Measurements from ENCODE around the gene CELSR1. TPM values are rescaled to one million over a fixed set of nuclear protein-coding genes. Genes with fewer than 3 reads are reported as not detected.
A peak's percentile ranks its signal among the peaks of the same experiment; 100 is the strongest.

The CELSR1 gene
- total and polyA plus RNA-seq, 8 donors, result 24.6 to 59.8 (median 33.3) TPM

GRCh38 chr22:46574993-46575910 lies 37.8 kb upstream of the CELSR1 start:
- TF ChIP-seq CTCF (IDR thresholded peaks at IDR 0.05), result no peak
- no peaks in the 10 kb centered on the region for H3K27me3 ChIP-seq
- H3K4me3 ChIP-seq, result no peak overlapping the region
- H3K36me3 ChIP-seq, result no peaks in the 10 kb centered on the region
- peaks cover 23 to 58% of the 10 kb centered on the region in 2 donors for H3K4me1 ChIP-seq
- peak overlapping the region; percentile 67 to 73 for H3K27ac ChIP-seq
- DNase-seq, result peak in 2 of 4 donors; percentile 56 to 80
- intact Hi-C loops (cut with DNase I), result no loop called here
- peak; percentile 51 for ATAC-seq
- peaks cover 0 to 14% of the 10 kb centered on the region in 2 donors for H3K9me3 ChIP-seq

- TF ChIP-seq CTCF (IDR thresholded peaks at IDR 0.05), result no peak
- intact Hi-C loops (cut with DNase I), result no loop called here
- Histone ChIP-seq H3K4me1 (peaks cover 22 to 51% of the 10 kb centered on the region in 2 donors), H3K36me3 (no peaks in the 10 kb centered on the region), H3K9me3 (peaks cover 0 to 14% of the 10 kb centered on the region in 2 donors), H3K27ac (peak overlapping the region in 1 of 2 donors; percentile 73), H3K27me3 (no peaks in the 10 kb centered on the region), H3K4me3 (no peak overlapping the region)
- ATAC-seq (no peak), DNase-seq (peak in 2 of 4 donors; percentile 26 to 53)
Observed at GRCh38 chr22:46574438-46574992, 37.1 kb upstream of the CELSR1 start.

GRCh38 chr22:46573781-46574437 lies 36.5 kb upstream of the CELSR1 start:
- Histone ChIP-seq H3K4me3 (no peak overlapping the region), H3K4me1 (peaks cover 17 to 44% of the 10 kb centered on the region in 2 donors), H3K27ac (no peak overlapping the region), H3K36me3 (no peaks in the 10 kb centered on the region), H3K27me3 (no peaks in the 10 kb centered on the region), H3K9me3 (peaks cover 0 to 14% of the 10 kb centered on the region in 2 donors)
- no peak for TF ChIP-seq CTCF (IDR thresholded peaks at IDR 0.05)
- ATAC-seq (no peak), DNase-seq (peak in 2 of 4 donors; percentile 36 to 70)
- intact Hi-C loops (cut with DNase I), result no loop called here

GRCh38 chr22:46572911-46573780 lies 35.7 kb upstream of the CELSR1 start:
- intact Hi-C loops (cut with DNase I), result no loop called here
- Histone ChIP-seq H3K4me1 (peaks cover 9 to 37% of the 10 kb centered on the region in 2 donors), H3K4me3 (no peak overlapping the region), H3K27ac (no peak overlapping the region), H3K36me3 (no peaks in the 10 kb centered on the region), H3K9me3 (peaks cover 0 to 14% of the 10 kb centered on the region in 2 donors), H3K27me3 (no peaks in the 10 kb centered on the region)
- no peak for TF ChIP-seq CTCF (IDR thresholded peaks at IDR 0.05)
- no peak for ATAC-seq
- peak in 2 of 4 donors; percentile 30 to 31 for DNase-seq

Data from left lung (tissue), 10 donors.